K562 (cell line): Measurements from ENCODE around the gene SPATA21. TPM values are rescaled to one million over a fixed set of nuclear protein-coding genes. Genes with fewer than 3 reads are reported as not detected.

Experiments used
- ARID1B ChIP-seq: fragments of 450-650 bp; IDR thresholded peaks from 2 replicates; pipeline ENCODE4 v1.6.1; 2016; ENCODE audit warnings: antibody characterized with exemption, mild to moderate bottlenecking, inconsistent platforms
- ARNT ChIP-seq, 2 experiments: fragments of 450-650 bp; IDR thresholded peaks; 2 replicates each; pipeline ENCODE4 v1.6.1; 2016; ENCODE audit warnings: mild to moderate bottlenecking in 1 of 2
- CBX2 ChIP-seq: fragments of 200-600 bp; sonication (generic); IDR thresholded peaks from one replicate; pipeline ENCODE4 v1.6.1; 2012; ENCODE audit warnings: mild to moderate bottlenecking, low read length, inconsistent platforms; ENCODE audit not compliant: insufficient read depth, poor library complexity, severe bottlenecking
- CEBPG ChIP-seq, 3 experiments: fragments of 200-800 bp in 1 of 3; sonication (Bioruptor generic) in 1 of 3; sonication (generic) in 1 of 3; formaldehyde crosslinking in 1 of 3; IDR thresholded peaks in 2 of 3; conservative IDR thresholded peaks in 1 of 3; 2 replicates each; pipeline versions ENCODE4 v1.6.1 to v1.8.0; 2016 to 2022; ENCODE audit warnings: missing compliant biosample characterization in 2 of 3, missing genetic modification characterization in 2 of 3, mild to moderate bottlenecking in 1 of 3, missing genetic modification reagents in 1 of 3
- CREB1 ChIP-seq, 2 experiments: sonication (generic) in 1 of 2; formaldehyde crosslinking in 1 of 2; IDR thresholded peaks; 2 replicates each; pipeline versions ENCODE4 v1.6.1 to v1.8.0; 2012 to 2022; ENCODE audit warnings: inconsistent platforms in 1 of 2, mild to moderate bottlenecking in 1 of 2, missing genetic modification reagents in 1 of 2, moderate library complexity in 1 of 2
- CREBBP ChIP-seq: IDR thresholded peaks from one replicate; pipeline ENCODE4 v1.6.1; 2012; ENCODE audit warnings: low read depth, mild to moderate bottlenecking, control low read depth, inconsistent platforms, low read length
- DPF2 ChIP-seq: fragments of 450-650 bp; IDR thresholded peaks from 2 replicates; pipeline ENCODE4 v1.6.1; 2016
- JUND ChIP-seq, 2 experiments: IDR thresholded peaks; 2 replicates in 1 of 2; 3 replicates in 1 of 2; pipeline ENCODE4 v1.6.1; 2011; ENCODE audit warnings: borderline replicate concordance in 2 of 2, low read depth in 2 of 2, low read length in 2 of 2, improper control_type of control experiment in 1 of 2, missing biosample characterization in 1 of 2, missing genetic modification characterization in 1 of 2, missing genetic modification reagents in 1 of 2
- KAT8 ChIP-seq: fragments of 450-650 bp; IDR thresholded peaks from 2 replicates; pipeline ENCODE4 v1.6.1; 2016; ENCODE audit warnings: low read depth, mild to moderate bottlenecking
- NCOA2 ChIP-seq, 2 experiments: fragments of 450-650 bp; IDR thresholded peaks; 2 replicates each; pipeline ENCODE4 v1.6.1; 2018; ENCODE audit warnings: mild to moderate bottlenecking in 2 of 2, moderate library complexity in 1 of 2; ENCODE audit not compliant: partially characterized antibody in 2 of 2
- NCOA6 ChIP-seq: fragments of 450-650 bp; IDR thresholded peaks from 2 replicates; pipeline ENCODE4 v1.6.1; 2017; ENCODE audit warnings: mild to moderate bottlenecking
- NUFIP1 ChIP-seq: fragments of 450-650 bp; IDR thresholded peaks from 2 replicates; pipeline ENCODE4 v1.6.1; 2018; ENCODE audit not compliant: partially characterized antibody
- PHF8 ChIP-seq: fragments of 200-600 bp; sonication (generic); IDR thresholded peaks from 2 replicates; pipeline ENCODE4 v1.6.1; 2012; ENCODE audit warnings: mixed run types, mild to moderate bottlenecking, inconsistent platforms, low read length, moderate library complexity, borderline replicate concordance
- RBFOX2 ChIP-seq: fragments of 200-400 bp; formaldehyde crosslinking; IDR thresholded peaks from 2 replicates; pipeline ENCODE4 v1.6.1; 2017; ENCODE audit warnings: low read depth, mild to moderate bottlenecking, low read length, moderate library complexity
- SETDB1 ChIP-seq: IDR thresholded peaks from one replicate; pipeline ENCODE4 v1.6.1; 2012; ENCODE audit warnings: low read length, control low read depth, inconsistent platforms
- ZC3H4 ChIP-seq: sonication (generic); formaldehyde crosslinking; IDR thresholded peaks from 2 replicates; pipeline ENCODE4 v1.9.0; 2021; ENCODE audit warnings: missing genetic modification reagents, borderline replicate concordance
- ZFPM2 ChIP-seq: fragments of 250-450 bp; sonication (Bioruptor Pico); IDR thresholded peaks from 2 replicates; pipeline ENCODE4 v1.5.1; 2022; ENCODE audit warnings: mild to moderate bottlenecking
- ZNF175 ChIP-seq: fragments of 200-800 bp; sonication (Bioruptor generic); IDR thresholded peaks from 2 replicates; pipeline ENCODE4 v1.6.1; 2016; ENCODE audit warnings: low read depth, mild to moderate bottlenecking, missing genetic modification characterization, missing compliant biosample characterization
- ZNF184 ChIP-seq: sonication (generic); formaldehyde crosslinking; IDR thresholded peaks from 2 replicates; pipeline ENCODE4 v1.5.0; 2020; ENCODE audit warnings: missing genetic modification reagents
- polyA plus RNA-seq, 8 experiments: library from polyadenylated mRNA; depleted of rRNA in 4 of 8; stranded (reverse) in 5 of 8; unstranded in 3 of 8; fragments of >200 nt; fragmentation: Nextera tagmentation in 2 of 8; fragmentation: Illumina TruSeq in 1 of 8; extraction: Ambion mirVana in 2 of 8; extraction: Trizol in 1 of 8; gene quantifications; 2 replicates each; pipeline versions ENCODE4 v1.2.1 to v1.2.3, GENCODE V29; 2011 to 2014; ENCODE audit warnings: inconsistent platforms in 1 of 8, missing spikeins in 1 of 8
- total RNA-seq, 7 experiments: library from RNA; depleted of rRNA in 6 of 7; stranded (reverse); fragments of >200 nt in 6 of 7; fragmentation: Illumina TruSeq in 2 of 7; extraction: Trizol in 2 of 7; gene quantifications; 2 replicates each; pipeline versions ENCODE4 v1.2.1 to v1.2.3, GENCODE V29; 2011 to 2021; ENCODE audit warnings: low replicate concordance in 1 of 7
- TF ChIP-seq, protein P1 (sequence below): fragments of 250-450 bp; sonication (Bioruptor Pico); IDR thresholded peaks from 2 replicates; pipeline ENCODE4 v1.4.0; 2020
- TF ChIP-seq, protein P2 (sequence below): fragments of 450-650 bp; formaldehyde crosslinking; IDR thresholded peaks from 2 replicates; pipeline ENCODE4 v1.4.0; 2020; ENCODE audit warnings: mild to moderate bottlenecking, moderate library complexity

SPATA21 gene
- total and polyA plus RNA-seq, 9 of the 15 experiments (the other 6 are each of a cell fraction or from before 2014, with no cell fraction given), result 0.10 to 0.36 (median 0.13) TPM; not detected in 3

DNA sequence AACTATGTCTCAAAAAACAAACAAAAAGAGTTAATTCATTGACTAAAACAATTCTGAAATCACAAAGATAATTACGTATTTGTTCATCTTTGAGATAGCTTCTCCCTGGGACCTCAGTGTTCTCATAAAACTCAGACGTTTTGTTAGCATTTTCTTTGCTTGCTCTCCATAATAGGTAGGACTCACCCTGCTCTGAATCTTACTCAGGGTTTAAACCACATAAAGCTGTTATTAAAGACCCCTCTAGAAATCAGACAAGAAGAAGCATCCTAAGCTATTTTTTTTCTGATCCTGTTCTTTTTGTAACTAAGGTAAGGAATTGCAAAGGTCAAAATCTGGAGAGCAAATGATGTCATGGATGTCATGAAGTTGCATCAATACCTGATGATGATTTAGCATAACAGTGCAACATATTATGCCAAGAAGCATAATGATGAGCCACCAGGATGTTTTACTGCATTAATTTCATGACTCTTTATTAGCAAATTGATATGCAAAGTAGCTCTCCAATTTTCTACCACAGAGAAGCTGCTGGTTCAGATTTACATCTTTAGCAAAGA lies 87.3 kb downstream of the SPATA21 start (continued):
- TF ChIP-seq CEBPG (CRISPR knock-in tag; IDR thresholded peaks at IDR 0.05) (peak; percentile 90), CEBPG (tag; conservative IDR thresholded peaks at IDR 0.05 in 1 of 2, IDR thresholded peaks at IDR 0.05 in 1 of 2) (peak; percentile 74 to 93), ARNT (IDR thresholded peaks at IDR 0.05) (no peak), ZNF184 (CRISPR knock-in tag) (no peak), CBX2 (no peak), PHF8 (no peak), CREBBP (no peak), ARID1B (peak; percentile 8; the same call in 1 of the 2 replicates), KAT8 (no peak), ZFPM2 (CRISPR knock-in tag) (no peak), NCOA6 (no peak), RBFOX2 (no peak; the same call in 1 of the 2 replicates), SETDB1 (no peak), ZNF175 (CRISPR knock-in tag) (peak; percentile 45; the same call in 1 of the 2 replicates), CREB1 (IDR thresholded peaks at IDR 0.05) (no peak), CREB1 (CRISPR knock-in tag; IDR thresholded peaks at IDR 0.05) (no peak), JUND (IDR thresholded peaks at IDR 0.05; ENCODE audit: borderline replicate concordance, low read depth, low read length) (peak; percentile 83), JUND (tag; IDR thresholded peaks at IDR 0.05; ENCODE audit: borderline replicate concordance, low read depth, low read length) (peak; percentile 68; the same call in 2 of the 3 replicates), NCOA2 (IDR thresholded peaks at IDR 0.05; ENCODE audit: partially characterized antibody in 2 of 2) (no peak), ZC3H4 (no peak), NUFIP1 (no peak), DPF2 (no peak; the same call in 1 of the 2 replicates)
- TF ChIP-seq, protein P1, sequence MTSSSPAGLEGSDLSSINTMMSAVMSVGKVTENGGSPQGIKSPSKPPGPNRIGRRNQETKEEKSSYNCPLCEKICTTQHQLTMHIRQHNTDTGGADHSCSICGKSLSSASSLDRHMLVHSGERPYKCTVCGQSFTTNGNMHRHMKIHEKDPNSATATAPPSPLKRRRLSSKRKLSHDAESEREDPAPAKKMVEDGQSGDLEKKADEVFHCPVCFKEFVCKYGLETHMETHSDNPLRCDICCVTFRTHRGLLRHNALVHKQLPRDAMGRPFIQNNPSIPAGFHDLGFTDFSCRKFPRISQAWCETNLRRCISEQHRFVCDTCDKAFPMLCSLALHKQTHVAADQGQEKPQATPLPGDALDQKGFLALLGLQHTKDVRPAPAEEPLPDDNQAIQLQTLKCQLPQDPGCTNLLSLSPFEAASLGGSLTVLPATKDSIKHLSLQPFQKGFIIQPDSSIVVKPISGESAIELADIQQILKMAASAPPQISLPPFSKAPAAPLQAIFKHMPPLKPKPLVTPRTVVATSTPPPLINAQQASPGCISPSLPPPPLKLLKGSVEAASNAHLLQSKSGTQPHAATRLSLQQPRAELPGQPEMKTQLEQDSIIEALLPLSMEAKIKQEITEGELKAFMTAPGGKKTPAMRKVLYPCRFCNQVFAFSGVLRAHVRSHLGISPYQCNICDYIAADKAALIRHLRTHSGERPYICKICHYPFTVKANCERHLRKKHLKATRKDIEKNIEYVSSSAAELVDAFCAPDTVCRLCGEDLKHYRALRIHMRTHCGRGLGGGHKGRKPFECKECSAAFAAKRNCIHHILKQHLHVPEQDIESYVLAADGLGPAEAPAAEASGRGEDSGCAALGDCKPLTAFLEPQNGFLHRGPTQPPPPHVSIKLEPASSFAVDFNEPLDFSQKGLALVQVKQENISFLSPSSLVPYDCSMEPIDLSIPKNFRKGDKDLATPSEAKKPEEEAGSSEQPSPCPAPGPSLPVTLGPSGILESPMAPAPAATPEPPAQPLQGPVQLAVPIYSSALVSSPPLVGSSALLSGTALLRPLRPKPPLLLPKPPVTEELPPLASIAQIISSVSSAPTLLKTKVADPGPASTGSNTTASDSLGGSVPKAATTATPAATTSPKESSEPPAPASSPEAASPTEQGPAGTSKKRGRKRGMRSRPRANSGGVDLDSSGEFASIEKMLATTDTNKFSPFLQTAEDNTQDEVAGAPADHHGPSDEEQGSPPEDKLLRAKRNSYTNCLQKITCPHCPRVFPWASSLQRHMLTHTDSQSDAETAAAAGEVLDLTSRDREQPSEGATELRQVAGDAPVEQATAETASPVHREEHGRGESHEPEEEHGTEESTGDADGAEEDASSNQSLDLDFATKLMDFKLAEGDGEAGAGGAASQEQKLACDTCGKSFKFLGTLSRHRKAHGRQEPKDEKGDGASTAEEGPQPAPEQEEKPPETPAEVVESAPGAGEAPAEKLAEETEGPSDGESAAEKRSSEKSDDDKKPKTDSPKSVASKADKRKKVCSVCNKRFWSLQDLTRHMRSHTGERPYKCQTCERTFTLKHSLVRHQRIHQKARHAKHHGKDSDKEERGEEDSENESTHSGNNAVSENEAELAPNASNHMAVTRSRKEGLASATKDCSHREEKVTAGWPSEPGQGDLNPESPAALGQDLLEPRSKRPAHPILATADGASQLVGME, result no peak
- TF ChIP-seq, protein P2, sequence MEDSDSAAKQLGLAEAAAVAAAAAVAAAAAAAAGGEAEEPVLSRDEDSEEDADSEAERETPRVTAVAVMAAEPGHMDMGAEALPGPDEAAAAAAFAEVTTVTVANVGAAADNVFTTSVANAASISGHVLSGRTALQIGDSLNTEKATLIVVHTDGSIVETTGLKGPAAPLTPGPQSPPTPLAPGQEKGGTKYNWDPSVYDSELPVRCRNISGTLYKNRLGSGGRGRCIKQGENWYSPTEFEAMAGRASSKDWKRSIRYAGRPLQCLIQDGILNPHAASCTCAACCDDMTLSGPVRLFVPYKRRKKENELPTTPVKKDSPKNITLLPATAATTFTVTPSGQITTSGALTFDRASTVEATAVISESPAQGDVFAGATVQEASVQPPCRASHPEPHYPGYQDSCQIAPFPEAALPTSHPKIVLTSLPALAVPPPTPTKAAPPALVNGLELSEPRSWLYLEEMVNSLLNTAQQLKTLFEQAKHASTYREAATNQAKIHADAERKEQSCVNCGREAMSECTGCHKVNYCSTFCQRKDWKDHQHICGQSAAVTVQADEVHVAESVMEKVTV (CRISPR knock-in tag), result no peak
